HG02588 (cell line): ENCODE measurements around the gene CEP55.

Experiments
- ATAC-seq: cut with Tn5 transposase; IDR thresholded peaks from one replicate; pipeline ENCODE4 v1.9.1; 2021; ENCODE audit warnings: mild to moderate bottlenecking, moderate library complexity; ENCODE audit not compliant: unreplicated experiment

CEP55 gene

DNA sequence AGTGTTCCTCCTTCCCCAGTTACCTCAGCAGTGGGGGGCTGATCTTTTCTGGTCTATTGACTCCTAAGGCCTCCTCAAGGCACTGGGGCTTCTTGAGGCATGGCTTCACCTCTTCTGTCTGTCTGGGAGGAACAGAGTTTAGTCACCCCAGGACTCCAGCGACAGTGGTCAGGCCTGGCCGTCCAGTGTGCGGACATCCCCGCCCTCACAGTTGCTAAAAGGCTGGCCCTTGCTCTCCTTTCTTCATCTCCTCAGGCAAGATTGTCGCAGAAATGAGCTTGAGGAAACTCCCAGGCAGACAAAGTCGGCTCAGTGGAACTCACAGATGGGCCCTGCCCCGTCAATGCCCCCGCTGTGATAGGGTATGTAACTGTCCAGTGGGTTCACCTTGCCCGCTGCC, 63.1 kb downstream of the CEP55 start:
- no peak for ATAC-seq

DNA sequence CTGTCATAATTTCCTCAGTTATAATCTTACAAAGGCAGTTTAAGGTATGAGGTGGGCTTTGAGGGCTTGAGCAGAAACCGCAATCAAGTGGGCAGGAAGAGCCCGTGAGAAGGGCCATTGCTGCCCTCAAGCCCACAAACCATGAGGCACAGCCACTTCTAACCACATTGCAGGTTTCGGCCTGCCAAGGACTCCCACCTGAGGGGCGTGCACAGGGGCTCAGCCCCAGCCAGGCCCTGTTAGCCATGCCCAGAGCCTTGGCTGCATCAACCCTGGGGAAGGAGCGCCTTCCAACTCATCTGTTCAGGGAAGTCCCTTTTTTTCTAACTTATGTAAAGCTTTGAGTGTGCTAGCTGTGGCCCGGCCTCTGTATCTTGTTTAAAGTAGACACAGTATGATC, 64.1 kb downstream of the CEP55 start:
- no peak for ATAC-seq

DNA sequence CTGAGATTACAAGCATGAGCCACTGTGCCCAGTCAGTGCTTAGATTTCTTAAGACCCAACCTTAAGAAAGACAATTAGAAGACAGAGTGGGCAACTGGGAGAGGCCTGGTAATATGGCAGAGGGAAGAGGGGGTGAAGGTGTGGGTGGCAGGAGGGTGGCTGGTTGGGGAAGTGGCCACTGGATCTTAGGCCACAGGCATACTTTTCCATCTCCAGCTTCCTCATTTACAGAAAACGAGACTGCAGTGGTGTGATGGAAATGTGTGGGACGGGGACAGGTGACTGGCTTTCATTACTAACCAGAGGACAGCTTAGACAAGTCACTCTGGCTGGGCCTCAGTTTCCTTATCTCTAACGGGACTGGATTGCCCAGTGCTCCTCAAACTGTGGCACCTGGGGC, 69.0 kb downstream of the CEP55 start:
- no peak for ATAC-seq

DNA sequence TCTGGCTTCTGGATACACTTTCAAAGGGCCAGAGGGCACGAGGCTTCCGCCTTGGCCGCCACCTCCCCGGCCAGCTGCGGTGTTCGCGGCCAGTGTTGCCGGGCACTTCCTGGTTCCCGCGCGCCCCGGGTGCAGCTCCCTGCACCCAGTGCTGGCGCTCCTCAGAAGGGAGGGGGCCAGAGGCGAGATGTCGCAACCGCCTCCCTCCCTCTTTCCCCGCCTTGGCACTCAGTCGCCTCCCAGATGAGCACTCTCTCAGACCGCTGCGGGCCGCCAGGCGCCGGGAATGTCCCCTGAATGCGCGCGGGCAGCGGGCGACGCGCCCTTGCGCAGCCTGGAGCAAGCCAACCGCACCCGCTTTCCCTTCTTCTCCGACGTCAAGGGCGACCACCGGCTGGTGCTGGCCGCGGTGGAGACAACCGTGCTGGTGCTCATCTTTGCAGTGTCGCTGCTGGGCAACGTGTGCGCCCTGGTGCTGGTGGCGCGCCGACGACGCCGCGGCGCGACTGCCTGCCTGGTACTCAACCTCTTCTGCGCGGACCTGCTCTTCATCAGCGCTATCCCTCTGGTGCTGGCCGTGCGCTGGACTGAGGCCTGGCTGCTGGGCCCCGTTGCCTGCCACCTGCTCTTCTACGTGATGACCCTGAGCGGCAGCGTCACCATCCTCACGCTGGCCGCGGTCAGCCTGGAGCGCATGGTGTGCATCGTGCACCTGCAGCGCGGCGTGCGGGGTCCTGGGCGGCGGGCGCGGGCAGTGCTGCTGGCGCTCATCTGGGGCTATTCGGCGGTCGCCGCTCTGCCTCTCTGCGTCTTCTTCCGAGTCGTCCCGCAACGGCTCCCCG, 70.2 kb downstream of the CEP55 start, which contains the start of gene FFAR4:
Gene FFAR4 (plus strand): TSS at position 231 of the 842 bp plus-strand sequence. CDS start 56 bp downstream, at position 287.
- no peak for ATAC-seq

- ATAC-seq = no peak
These were observed 71.1 kb downstream of the CEP55 start for GRCh38 chr10:93567277-93568104.

DNA sequence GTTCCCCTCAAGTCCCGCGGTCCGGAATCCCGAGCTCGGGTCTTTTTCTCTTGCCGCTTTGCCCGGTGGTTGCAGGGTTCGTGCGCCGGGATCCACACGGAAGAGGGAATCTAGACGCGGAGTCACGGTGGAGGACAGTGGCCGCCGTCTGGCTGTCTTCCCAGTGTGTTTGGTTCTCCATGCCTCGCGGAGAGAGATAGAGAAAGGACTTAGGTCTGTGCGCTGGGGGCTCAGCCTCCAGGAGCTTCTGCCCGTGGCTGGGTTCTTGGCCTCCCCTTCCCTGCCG, 71.6 kb downstream of the CEP55 start:
- no peak for ATAC-seq

DNA sequence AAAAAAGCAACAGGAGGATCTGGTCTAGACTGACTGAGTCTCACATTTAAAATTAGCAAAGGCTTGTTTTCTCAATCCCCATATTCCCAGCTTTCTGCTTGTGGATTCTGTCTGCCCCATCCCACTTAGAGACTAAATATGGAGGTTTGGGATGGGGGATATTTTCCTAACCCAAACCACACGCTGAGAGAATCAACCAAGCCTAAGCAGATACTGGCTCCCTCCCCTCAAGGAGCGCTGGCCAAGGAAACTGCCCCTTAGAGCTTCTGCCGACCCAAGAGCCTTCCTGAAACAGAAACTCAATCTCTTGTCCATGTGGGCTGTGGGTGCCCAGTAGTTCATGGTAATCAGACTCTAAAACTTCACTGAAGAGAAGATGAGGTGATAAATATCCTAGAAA, 74.0 kb downstream of the CEP55 start:
- no peak for ATAC-seq

DNA sequence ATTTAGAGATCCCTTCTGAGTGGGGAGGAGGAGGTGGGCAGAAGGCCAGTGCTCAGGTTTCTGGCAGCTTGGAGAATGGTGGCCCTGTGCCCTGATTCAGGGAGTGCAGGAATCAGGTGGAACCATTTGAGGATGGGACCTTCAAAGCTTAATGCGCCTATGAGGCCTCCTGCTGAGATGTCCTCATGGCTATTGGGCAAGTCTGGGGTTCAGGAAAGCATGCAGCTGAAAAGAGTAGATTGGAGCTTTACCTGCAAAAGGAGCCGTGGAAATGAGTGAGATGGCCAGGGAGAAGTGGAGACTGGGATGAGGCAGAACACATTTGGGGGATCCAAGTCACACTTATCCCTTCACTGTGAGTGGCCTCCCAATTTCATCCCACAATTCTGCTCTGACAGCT, 76.2 kb downstream of the CEP55 start:
- ATAC-seq = no peak

DNA sequence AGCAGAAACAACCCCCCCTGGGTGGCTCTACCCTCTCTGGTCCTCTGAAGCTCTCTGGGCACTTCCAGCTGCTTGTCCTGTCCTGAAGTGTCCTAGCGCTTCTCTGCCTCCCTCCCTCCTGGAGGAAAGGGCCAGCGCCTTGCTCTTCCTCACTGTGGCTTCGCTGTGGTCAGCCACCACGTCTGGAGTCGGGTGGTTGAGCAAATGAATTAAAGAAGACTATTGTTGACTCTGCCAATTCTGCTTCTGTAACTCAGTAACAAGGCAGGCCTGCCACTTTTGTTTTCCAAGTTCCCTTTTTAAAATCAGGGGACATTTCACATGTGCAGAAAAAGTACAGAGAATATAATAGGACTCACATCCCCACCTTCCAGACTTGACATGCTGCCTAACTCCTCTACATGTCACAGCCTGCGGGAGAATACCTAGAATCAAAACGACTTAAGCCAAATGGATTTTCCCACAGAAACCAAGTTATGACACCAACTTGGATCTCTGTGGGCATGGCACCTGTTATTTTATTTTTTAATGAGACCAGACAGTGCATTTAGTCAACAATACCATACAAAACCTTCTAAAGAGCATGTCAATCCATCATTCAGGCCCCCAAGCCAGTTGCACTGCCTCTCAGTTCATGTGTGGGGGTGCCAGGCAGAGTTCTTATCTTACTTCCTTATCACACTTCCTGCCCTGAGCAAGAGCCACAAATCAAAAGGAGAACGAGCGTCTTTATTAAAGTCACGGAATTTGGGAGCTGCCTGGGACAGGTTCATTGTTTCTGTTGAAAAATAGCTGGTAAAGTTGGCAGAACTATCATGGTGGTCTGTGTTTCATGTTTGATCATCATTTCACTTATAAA, 76.9 kb downstream of the CEP55 start:
- ATAC-seq = no peak

DNA sequence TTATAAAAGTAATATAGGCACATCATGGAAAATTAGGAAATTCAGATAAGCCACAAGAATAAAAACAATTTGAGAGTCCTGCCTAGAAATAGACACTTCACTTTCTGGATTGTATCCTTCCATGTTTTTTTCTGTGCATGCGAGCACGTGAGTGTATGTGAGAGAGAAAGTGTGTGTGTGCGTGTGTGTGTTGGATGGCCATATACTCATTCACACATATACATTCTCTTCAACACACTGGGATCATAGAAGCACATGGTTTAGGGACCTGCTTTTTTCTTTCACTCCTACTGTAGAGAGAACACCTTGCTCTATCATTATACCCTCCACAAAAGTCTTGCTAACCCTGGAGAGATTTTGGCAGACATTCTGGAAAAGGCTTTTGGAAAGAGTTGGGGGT, 77.5 kb downstream of the CEP55 start:
- ATAC-seq = no peak

GRCh38 chr10:93576888-93577287, 80.5 kb downstream of the CEP55 start:
- ATAC-seq = no peak

GRCh38 chr10:93577565-93577964, 81.2 kb downstream of the CEP55 start:
- ATAC-seq = no peak
